ENCODE results near the gene RBMXL3. TPM values are rescaled to one million over a fixed set of nuclear protein-coding genes. Genes with fewer than 3 reads are reported as not detected.
"Not testable (repeated sequence)": the region's sequence is repeated elsewhere in the genome, so short reads cannot be mapped to it uniquely, and the experiment has no call there.

RBMXL3 gene
- total RNA-seq, result not detected

DNA sequence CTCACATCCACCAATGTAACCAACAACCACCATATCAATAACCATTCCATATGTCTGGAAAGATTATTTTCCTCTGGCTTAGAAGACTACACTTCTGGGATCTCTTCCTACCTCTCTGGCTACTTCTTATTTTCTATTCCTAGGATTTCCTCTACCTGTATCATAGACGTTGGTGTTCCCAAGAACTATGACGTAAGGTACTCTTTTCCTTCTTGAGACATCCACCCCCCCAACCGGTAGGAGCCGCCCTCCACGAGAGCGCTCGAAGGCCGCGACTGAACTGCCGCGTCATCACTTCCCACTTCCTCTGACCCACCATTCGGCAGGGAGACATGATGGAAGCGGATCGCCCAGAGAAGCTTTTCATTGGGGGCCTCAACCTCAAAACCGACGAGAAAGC lies at the start of gene RBMXL3:
Gene RBMXL3 (plus strand): TSS at position 301 of the 400 bp plus-strand sequence. CDS start 32 bp downstream, at position 333.
- no peak for DNase-seq (ENCODE audit: low spot score)

DNA sequence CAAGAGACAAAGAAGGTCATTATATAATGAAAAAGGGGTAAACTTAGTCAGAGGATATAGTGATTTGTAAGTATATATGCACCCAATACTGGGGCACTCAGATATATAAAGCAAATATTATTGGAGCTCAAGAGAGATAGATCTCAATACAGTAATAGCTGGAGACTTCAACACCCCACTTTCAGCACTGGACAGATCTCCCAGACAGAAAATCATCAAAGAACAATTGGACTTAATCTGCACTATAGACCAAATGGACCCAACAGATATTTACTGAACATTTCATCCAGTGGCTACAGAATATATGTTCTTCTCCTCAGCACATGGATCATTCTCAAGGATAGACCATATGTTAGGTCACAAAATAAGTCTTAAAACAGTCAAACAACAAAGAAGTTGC lies 47.2 kb upstream of the RBMXL3 start:
- DNase-seq (ENCODE audit: low spot score), result no peak

DNA sequence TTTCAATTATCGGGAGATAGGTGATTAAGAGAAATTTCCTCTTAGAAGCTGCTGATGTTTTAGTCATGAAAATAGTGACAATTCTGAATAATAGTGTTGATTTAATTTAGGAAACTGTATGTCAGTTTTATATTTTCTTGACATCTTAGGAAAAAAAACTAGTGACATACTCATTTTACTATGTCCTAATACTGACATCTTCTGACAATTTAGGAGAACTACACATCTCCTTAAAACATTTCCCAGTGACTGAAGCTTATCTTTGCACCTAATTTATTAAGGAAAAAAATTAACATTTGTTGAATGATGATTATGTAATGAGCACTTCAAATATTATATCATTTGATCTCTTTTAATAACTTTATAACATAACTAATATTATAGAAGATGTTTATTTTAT lies 42.0 kb upstream of the RBMXL3 start:
- no peak for DNase-seq (ENCODE audit: low spot score)

DNA sequence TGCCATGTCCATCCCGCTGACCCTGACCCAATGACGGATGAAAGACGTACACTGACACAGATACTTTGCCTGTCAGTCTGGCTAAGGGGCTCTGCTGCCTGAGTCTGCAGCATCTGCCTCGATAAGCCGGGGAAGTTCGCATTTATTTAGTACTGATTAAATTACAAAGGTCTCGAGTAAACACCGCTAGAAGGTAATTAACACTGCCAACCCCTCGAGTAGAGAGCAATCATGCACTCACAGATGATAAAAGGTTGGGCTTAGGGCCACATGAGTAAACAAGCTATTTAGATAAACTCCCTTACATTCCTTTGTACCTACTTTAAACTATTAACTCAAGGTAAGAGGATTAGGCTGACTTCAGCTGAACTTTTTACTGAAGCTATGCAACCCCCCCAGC lies 16.0 kb upstream of the RBMXL3 start:
- DNase-seq (ENCODE audit: low spot score), result no peak

DNA sequence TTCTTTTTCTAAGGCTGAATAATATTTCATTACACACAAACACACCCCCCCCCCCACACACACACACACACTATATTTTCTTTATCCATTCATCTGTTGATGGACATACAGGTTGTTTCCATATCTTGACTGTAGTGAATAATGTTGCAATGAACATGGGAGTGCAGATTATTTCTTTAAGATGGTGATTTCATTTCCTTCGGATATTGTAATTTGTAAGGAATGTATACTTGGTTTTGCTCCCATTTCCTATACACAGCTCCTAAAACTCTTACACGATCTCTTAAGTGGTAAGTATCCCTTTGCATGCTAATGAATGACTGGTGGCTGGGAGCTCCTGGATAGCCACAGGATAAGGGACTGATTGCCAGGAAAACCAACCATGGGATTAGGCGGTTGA lies 14.7 kb upstream of the RBMXL3 start:
- no peak for DNase-seq (ENCODE audit: low spot score)

DNA sequence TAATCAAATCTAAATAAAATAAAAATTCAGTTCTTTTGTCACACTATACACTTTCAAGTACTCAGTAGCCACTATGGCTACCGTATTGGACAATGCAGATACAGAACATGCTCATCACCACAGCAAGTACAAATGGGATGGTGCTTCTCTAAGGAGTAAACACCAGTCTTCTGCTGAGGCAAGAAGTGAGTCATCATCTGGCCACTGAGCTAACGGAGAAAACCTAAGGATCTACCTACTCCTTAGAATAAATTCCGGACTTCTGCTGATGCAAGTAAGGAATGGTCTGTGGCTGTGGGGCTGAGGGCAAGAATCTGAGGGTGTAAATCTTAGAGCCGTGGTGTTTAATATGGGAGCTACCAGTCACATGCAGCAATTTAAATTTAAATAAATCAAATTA lies 11.3 kb upstream of the RBMXL3 start:
- no peak for DNase-seq (ENCODE audit: low spot score)

DNA sequence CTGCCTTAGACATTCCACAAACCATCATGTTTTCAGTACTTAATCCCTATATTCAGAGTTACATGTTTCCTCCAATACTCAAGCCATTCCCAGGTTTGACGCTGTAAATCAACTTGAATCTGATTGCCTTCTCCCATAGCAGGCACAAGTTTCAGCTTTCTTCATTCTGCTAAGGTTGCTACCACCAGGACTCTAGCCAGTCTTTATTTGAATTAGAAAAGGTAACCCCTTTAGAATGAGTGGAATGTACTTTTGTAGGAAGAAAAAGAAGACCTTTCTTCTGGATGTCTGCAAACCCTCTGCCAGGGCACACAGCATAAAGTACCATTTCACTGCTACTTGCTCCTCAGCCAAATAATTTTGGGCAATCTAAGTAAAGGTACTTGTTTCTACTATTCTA lies 10.7 kb upstream of the RBMXL3 start:
- DNase-seq (ENCODE audit: low spot score), result no peak

DNA sequence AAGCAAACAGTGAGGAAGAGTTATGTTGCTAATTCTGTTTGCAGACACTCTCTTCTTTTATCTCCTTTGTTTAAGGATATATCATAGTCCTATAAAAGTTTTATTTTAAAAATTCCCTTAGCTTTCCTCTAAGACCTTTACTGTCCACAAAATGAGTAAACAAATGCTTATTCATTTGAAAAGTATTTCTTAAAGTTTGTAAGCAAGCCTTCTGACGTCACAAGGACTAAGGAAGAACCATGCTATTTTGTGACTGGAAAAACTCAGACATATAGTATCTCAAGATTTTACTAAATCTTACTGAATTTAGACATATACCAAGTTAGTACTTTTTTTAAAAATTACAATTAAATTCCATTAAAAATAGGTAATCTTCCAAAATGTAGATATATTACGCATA lies 5.2 kb upstream of the RBMXL3 start:
- no peak for DNase-seq (ENCODE audit: low spot score)

DNA sequence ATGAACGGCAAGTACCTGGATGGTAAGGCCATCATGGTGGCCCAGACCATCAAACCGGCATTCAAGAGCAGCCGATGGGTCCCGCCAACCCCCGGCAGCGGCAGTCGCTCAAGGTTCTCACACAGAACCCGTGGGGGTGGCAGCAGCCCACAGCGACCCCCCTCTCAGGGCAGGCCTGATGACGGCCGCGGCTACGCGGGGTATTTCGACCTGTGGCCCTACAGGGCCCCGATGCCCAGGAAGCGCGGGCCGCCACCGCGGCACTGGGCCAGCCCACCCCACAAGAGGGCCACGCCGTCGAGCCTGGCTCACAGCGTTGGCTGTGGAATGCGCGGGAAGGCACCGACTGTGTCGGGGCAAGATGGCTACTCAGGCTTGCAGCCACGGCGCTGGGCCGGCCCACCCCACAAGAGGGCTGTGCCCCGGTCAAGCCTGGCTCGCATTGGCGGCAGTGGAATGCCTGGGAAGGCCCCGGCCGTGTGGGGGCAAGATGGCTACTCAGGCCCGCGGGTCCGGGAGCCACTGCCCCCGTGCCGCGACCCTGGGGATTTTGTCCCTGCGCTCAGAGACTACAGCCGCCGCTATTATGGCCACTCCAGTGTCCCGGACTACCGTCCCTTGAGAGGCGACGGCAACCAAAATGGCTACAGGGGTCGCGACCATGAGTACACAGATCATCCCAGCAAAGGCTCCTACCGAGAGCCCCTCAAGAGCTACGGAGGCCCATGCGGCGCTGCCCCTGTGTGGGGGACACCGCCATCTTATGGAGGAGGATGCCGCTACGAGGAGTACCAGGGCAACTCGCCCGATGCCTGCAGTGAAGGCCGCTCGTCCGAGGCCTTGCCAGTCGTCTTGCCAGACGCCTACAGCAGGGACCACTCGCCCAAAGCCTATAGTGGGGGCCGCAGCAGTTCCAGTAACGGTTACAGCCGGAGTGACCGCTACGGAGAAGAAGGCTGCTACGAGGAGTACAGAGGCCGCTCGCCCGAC lies 731 bp downstream of the RBMXL3 start:
- DNase-seq (ENCODE audit: low spot score), result no peak

DNA sequence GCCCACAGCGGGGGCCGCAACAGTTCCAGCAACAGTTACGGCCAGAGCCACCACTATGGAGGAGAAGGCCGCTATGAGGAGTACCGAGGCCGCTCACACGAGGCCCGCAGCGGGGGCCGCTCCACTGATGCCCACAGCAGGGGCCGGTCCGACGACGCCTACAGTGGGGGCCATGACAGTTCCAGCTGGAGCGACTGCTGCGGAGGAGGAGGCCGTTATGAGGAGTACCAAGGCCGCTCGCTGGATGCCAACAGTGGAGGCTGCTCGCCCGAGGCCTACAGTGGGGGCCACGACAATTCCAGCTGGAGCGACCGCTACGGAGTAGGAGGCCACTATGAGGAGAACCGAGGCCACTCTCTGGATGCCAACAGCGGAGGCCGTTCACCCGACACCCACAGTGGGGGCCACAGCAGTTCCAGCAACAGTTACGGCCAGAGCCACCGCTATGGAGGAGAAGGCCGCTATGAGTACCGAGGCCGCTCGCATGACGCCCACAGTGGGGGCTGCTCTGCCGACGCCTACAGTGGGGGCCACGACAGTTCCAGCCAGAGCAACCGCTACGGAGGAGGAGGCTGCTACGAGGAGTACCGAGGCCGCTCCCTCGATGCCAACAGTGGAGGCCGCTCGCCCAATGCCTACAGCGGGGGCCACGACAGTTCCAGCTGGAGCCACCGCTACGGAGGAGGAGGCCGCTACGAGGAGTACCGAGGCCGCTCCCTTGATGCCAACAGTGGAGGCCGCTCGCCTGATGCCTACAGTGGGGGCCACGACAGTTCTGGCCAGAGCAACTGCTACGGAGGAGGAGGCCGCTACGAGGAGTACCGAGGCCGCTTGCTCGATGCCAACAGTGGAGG lies 1.7 kb downstream of the RBMXL3 start:
- no peak for DNase-seq (ENCODE audit: low spot score)

DNA sequence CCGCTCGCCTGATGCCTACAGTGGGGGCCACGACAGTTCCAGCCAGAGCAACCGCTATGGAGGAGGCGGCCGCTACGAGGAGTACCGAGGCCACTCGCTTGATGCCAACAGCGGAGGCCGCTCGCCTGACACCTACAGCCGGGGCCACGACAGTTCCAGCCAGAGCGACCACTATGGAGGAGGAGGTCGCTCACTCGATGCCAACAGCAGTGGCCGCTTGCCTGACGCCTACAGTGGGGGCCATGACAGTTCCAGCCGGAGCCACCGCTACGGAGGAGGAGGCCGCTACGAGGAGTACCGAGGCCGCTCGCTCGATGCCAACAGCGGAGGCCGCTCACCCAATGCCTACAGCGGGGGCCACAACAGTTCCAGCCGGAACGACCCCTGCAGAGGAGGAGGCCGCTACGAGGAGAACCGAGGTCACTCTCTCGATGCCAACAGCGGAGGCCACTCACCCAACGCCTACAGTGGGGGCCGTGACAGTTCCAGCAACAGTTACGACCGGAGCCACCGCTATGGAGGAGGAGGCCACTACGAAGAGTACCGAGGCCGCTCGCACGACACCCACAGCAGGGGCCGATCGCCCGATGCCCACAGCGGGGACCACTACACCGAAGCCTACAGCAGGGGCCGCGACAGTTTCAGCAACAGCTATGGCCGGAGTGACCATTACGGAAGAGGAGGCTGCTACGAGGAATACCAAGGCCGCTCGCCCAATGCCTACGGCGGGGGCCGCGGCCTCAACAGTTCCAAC lies 2.5 kb downstream of the RBMXL3 start:
- no peak for DNase-seq (ENCODE audit: low spot score)

DNA sequence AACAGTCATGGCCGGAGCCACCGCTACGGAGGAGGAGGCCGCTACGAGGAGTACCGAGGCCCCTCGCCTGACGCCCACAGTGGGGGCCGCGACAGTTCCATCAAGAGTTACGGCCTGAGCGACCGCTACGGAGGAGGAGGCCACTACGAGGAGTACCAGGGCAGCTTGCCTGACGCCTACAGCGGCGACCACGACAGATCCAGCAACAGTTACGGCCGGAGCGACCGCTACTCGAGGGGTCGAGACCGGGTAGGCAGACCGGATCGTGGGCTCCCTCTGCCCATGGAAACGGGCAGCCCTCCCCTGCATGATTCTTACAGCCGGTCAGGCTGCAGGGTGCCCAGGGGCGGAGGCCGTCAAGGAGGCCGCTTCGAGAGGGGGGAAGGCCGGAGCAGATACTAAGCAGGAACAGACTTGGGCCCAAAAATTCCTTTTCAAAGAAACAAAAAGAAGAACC lies 3.1 kb downstream of the RBMXL3 start:
- DNase-seq (ENCODE audit: low spot score), result no peak

DNA sequence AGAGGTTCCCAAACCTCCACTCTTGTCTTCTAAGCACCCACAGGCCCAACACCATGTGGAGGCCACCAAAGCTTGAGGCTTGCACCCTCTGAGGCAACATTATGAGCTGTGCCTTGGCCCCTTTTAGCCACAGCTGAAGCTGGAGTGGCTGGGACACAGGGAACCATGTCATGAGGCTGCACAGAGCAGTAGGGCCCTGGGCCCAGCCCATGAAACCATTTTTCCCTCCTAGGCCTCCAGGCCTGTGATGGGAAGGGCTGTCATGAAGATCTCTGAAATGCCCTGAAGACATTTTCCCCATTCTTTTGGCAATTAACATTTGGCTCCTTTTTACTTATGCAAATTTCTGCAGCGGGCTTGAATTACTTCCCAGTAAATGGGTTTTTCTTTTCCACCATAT lies 14.8 kb downstream of the RBMXL3 start:
- DNase-seq (ENCODE audit: low spot score), result no peak

DNA sequence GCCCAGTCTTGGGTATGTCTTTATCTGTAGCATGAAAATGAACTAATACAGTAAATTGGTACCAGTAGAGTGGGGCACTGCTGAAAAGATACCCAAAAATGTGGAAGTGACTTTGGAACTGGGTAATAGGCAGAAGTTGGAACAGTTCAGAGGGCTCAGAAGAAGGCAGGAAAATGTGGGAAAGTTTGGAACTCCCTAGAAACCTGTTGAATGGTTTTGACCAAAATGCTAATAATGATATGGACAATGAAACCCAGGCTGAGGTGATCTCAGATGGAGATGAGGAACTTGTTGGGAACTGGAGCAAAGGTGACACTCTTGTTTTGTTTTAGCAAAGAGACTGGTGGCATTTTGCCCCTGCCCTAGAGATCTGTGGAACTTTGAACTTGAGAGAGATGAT lies 20.3 kb downstream of the RBMXL3 start:
- DNase-seq (ENCODE audit: low spot score), result not testable (repeated sequence)

DNA sequence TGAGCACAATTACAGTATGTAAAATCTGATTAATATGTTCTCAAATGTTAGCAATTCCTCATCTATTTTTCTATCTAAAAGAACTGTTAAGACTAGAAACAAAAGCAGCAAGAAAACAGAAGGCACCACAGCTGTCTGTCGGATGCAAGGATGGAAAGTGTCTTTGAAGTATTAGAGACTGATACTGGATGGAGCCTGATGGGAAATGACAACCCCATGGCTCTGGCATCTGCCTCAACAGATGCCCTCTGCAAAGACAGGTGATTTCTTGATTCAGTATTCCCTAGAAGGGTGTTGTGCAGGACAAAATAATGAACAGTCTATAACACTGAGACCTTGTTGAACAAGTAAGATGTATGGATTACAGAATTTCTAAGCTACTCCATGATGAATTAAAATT lies 24.9 kb downstream of the RBMXL3 start:
- no peak for DNase-seq (ENCODE audit: low spot score)

DNA sequence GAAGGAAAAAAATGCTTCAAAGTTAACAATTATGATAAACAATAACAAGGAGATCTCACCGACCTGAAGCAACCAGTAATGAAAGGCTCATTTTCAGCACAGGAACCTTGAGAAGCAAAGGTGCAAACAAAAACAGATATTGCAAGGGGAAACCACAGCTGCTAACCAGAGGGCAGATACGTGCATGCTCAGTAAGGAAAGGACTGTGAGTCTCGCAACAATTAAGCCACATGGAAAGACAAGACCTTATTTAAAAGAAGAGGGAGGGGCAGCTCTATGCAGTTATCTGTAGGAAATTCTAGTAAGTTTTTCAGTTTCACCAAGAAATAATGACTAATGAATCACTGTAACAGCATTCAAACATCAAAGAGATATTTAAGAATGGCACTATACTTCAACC lies 25.4 kb downstream of the RBMXL3 start:
- DNase-seq (ENCODE audit: low spot score), result no peak

DNA sequence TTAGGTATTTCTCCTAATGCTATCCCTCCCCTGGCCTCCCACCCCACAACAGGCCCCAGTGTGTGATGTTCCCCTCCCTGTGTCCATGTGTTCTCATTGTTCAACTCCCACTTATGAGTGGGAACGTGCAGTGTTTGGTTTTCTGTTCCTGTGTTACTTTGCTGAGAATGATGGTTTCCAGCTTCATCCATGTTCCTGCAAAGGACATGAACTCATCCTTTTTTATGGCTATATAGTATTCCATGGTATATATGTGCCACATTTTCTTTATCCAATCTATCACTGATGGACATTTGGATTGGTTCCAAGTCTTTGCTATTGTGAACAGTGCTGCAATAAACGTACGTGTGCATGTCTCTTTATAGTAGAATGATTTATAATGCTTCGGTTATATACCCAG lies 28.1 kb downstream of the RBMXL3 start:
- DNase-seq (ENCODE audit: low spot score), result not testable (repeated sequence)

DNA sequence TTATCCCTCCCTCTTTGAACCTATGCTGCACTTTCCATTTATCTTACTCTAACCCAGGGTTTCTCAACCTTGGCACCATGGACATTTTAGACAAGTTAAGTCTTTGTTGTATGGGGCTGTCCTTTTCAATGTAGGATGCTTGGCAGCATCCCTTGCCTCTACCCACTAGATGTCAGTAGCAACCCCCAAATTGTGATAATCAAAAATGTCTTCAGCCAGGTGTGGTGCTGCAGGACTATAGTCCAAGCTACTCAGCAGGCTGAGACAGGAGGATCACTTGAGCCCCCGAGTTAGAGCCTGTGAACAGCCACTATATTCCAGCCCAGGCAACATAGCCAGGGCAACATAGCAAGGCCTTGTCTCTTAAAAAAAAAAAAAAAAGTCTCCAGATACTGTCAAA lies 37.7 kb downstream of the RBMXL3 start:
- no peak for DNase-seq (ENCODE audit: low spot score)

DNA sequence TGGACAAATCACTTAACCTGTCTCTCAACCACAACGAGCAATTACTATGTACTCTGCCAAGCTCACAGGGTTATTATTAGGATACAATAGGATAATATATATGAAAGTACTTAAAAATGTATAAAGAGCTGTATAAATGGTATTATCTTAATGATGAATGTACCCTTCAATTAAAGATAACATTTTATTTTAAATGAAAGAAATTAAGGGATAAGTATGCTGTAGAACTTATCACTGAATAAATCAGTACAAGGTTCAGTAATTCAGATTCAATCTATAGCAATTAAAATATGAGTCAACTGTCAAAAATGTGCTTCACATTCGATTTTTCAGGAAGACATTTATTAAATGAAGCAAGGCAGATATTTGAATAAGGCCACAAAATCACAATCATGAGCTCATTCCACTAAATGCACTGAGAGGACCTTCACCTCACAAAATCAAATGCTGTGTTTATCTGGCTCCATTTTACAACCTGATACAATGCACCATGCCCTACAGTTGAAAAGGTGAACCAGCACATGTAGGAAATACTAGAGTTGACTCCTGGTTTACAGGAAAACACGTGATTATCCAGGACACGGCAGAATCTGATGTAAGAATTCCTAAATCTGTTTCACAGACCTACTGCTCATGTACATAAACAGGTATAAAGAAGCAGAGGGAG lies 40.3 kb downstream of the RBMXL3 start:
- no peak for DNase-seq (ENCODE audit: low spot score)

DNA sequence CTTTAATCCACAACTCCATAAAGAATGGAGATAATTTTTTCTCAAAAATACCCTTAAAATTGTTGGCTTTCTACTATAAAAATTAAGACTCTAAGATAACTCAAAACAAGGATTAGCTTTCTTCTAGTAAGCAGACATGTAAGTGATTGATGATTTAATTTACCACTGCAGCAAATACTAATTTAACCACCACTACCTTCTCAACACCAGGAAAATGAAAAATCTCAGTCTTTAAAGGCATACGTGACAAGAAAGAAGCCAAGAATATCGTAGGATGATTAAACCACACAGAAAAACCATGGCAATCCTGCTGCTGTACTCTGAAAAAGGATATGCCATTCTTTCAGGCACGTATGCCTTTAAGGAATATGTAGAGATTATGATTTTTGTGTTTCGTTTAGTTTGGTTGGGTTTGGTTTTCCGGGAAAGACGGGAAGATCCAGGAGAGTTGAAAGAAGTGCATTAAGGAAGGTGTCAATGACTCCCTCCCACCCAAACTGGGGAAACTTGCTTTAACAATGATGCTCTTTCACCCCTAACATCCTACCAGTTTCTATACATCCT lies 43.8 kb downstream of the RBMXL3 start:
- DNase-seq (ENCODE audit: low spot score), result no peak
